ENCODE results near the gene ZNF638. TPM values are rescaled to one million over a fixed set of nuclear protein-coding genes. Genes with fewer than 3 reads are reported as not detected.
"Not testable (repeated sequence)": the region's sequence is repeated elsewhere in the genome, so short reads cannot be mapped to it uniquely, and the experiment has no call there.

ZNF638 gene
- polyA plus RNA-seq, 12 donors = 71.9 to 162 (median 110) TPM; not detected in 1

DNA sequence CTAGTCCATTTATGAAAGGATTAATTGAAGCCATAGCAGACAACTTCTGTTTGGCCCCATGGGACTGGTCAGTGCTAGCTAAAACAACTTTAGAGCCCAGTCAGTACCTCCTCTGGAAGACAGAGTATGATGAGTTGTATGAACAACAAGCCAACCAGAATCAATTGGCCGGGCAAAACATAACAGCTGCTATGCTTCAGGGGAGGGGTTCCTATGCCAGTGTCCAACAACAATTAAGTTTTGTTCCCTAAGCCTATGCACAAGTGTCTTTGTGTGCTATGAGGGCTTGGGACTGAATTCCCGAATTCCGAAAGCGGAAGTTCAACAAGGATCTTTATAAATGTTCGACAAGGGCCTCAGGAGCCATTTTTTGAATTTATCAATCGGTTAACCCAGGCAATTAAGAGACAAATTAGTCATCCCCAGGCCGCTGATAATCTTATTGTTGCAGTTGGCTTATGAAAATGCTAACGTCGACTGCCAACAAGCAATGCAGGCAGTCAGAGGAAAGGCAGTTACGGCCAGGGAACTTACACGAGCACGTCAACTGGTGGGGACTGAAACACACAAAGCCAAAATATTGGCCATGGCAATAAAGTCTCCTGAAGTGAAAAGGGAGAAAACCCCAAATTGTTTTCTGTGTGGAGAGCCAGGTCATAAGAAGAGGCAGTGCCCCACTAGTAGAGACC is 57.9 kb downstream of the ZNF638 start:
- peak; percentile 10 for DNase-seq

GRCh38 chr2:71393216-71393615 is 61.6 kb downstream of the ZNF638 start:
- no peak for DNase-seq

- DNase-seq = no peak
Observed at GRCh38 chr2:71395471-71395870, 63.9 kb downstream of the ZNF638 start.

GRCh38 chr2:71402427-71402826 is 70.8 kb downstream of the ZNF638 start:
- DNase-seq = no peak

- no peak for DNase-seq
Observed at GRCh38 chr2:71409611-71410010, 78.0 kb downstream of the ZNF638 start.

GRCh38 chr2:71410696-71411095 is 79.1 kb downstream of the ZNF638 start:
- DNase-seq = no peak

DNA sequence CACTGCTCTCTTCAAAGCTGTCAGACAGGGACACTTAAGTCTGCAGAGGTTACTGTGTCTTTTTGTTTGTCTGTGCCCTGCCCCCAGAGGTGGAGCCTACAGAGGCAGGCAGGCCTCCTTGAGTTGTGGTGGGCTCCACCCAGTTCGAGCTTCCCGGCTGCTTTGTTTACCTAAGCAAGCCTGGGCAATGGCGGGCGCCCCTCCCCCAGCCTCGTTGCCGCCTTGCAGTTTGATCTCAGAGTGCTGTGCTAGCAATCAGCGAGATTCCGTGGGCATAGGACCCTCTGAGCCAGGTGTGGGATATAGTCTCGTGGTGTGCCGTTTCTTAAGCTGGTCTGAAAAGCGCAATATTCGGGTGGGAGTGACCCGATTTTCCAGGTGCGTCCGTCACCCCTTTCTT is 85.3 kb downstream of the ZNF638 start:
- DNase-seq = not testable (repeated sequence)

DNA sequence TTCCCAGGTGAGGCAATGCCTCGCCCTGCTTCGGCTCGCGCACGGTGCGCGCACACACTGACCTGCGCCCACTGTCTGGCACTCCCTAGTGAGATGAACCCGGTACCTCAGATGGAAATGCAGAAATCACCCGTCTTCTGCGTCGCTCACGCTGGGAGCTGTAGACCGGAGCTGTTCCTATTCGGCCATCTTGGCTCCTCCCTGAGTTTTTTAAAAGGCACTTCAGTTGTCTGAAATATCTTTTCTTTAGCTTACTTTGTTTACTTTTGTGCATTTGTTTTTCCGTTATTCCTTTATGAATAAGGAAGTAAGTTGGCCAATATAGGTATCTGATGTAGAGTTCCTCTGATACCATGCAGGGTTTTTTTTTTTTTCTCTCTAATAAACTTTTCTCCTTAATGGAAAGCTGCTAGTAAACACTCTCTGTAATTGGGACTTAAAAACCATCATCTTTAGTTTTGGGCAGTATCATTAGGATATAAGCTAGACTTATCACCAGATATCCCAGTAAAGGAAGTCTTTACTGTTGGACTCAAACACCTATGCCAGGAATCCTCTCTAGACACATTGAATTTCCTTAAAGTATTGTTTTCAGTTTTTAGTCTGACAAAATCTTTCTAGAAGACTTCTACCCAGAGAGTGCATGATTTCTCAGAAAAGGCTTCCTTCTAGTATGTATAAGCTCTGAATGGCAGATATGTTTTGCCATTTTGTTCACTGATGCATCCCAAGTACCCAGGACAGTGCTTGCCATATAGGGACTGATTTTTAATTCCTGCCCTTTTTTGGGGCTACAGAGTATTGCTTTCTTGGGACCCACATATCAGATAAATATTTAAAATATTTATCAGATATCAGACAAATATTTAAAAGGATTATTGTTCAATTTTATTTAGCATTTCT is 86.0 kb downstream of the ZNF638 start:
- DNase-seq = no peak

- no peak for DNase-seq
Observed at GRCh38 chr2:71419145-71419544, 87.6 kb downstream of the ZNF638 start.

DNA sequence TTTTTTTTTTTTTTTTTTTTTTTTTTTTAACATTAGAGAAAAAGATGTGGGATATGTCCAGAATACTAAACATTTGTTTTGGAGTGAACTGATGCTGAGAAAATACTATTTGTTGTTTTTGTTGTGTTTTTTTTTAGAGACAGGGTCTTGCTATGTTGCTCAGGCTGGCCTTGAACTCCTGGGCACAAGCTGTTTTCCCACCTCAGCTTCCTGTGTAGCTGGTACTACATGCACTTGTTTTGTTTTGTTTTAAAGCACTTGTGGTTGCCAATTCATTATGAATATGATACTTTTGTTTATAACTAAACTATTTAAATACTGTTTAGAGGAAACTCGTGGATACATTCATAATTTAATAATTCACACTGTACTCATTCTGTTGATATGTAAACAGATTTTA is 88.4 kb downstream of the ZNF638 start:
- no peak for DNase-seq

DNA sequence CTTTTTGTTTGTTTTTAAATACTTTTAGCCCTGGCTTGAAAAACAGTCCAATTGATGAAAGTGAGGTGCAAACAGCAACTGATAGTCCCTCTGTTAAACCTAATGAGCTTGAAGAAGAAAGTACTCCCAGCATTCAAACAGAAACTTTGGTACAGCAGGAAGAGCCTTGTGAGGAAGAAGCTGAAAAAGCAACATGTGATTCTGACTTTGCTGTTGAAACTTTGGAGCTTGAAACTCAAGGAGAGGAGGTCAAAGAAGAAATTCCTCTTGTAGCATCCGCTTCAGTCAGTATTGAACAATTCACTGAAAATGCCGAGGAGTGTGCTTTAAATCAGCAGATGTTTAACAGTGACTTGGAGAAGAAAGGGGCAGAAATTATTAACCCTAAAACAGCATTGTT is 91.2 kb downstream of the ZNF638 start:
- no peak for DNase-seq

DNA sequence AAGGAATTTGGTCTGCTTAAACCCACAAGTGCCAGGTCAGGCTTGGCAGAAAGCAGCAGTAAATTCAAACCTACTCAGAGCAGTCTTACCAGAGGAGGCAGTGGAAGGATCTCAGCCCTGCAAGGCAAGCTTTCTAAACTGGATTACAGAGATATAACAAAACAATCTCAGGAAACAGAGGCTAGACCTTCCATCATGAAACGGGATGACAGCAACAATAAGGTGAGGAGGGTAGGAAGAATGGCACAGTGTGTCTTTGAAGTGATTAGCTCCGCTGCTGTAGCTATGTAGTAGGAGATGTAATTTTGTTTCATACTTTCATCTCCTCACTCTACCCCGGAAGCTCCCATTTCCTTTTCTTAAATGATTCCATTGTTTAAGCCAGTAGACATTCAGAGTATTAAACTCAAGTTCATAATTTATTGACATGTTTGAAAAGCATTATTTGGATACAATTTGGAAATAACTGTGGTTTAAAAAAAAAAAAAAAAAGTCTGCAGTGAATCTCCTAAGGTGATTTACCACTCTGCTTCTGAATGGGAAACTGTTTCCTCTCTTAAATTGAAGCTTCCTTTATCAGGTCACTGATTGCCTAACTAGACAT is 92.3 kb downstream of the ZNF638 start:
- DNase-seq = no peak

- no peak for DNase-seq
Observed at GRCh38 chr2:71426721-71427120, 95.1 kb downstream of the ZNF638 start.

DNA sequence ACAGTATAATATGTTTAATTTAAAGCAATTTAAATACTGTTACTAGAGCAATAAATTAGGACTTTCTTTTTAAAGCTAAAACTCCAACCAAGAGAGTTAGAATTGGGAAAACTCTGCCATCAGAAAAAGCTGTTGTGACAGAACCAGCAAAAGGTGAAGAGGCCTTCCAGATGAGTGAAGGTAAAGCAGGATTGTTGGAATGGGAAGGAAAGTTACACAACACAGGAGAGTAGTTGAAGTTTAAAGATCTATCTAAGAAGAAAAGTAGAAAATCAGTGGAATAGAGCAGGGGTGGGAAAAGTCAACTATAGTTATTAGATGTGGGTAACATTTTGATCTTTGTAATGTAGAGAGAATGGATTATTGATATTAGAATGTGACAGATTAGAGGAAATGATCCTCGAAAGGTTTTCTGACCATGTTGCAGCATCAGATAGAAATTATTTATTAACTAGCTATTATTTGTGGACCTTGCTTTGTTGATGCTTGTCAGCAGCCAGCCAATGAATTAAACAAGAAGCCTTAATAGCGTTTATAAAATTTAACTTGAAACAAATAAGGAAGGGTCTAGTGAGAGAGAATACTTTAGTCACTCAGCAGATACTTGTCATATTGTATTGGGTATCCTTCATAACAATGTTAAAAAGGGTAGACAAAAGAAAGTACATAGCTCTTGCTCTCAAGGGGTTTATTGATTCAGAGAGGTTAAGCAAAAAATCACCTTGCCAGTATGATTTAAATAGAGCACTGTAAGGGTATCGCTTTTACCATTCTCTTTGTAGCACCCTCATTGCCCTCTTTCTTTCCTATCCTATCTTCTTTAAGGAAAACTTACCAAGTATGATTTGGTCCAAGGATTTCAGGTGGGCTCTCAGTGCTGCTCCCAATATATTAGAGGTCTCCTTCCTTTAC is 97.1 kb downstream of the ZNF638 start:
- no peak for DNase-seq

DNA sequence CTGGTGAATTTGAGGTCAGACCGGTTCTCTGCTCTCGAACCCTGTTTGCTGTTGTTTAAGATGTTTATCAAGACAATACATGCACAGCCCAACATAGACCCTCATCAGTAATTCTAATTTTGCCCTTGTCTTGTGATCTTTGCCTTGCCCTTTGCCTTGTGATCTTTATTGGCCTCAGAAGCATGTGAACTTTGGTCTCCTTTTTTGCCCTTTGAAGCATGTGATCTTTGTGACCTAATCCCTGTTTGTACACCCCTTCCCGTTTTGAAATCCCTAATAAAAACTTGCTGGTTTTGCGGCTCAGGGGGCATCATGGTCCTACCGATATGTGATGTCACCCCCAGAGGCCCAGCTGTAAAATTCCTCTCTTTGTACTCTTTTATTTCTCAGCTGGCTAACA is 113.6 kb downstream of the ZNF638 start:
- DNase-seq = not testable (repeated sequence)

- DNase-seq = no peak
Observed at GRCh38 chr2:71446505-71446904, 114.9 kb downstream of the ZNF638 start.

DNA sequence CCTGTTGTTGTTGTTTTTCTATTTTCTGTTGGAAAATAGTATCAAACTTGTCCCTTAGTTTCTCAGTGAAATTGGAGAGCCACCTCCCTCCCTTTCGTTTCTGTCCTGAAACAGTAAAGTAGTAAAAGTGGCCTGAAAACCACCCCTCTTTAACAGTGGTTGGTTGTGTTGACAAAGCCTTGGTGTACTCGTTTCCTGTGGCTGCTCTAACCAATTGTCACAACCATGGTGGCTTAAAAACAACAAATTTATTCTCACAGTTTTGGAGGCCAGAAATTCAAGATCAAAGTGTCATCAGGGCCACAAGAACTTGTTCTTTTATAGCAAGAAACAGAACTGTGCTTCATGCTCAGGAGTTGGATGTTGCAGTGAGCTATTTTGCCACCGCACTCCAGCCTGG is 117.8 kb downstream of the ZNF638 start:
- DNase-seq = no peak

DNA sequence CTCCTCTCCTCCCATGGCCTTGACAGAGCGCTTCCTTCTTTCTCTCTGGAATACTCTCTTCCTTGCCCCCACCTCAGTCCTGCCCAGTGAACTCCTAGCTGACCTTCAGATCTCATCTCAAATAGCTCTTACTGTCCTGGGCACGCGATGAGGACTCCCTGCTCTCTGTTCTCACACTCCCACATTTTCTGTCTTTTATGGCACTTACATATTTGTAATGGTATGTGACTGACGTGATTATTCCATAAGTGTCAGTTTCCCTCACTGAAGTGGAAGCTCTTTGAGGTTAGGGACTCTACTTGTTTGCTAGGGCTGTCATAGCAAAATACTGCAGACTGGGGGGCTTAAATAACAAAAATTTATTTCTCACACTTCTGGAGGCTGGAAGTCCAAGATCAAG is 120.1 kb downstream of the ZNF638 start:
- no peak for DNase-seq

GRCh38 chr2:71452565-71452964 is 121.0 kb downstream of the ZNF638 start:
- DNase-seq = no peak

DNA sequence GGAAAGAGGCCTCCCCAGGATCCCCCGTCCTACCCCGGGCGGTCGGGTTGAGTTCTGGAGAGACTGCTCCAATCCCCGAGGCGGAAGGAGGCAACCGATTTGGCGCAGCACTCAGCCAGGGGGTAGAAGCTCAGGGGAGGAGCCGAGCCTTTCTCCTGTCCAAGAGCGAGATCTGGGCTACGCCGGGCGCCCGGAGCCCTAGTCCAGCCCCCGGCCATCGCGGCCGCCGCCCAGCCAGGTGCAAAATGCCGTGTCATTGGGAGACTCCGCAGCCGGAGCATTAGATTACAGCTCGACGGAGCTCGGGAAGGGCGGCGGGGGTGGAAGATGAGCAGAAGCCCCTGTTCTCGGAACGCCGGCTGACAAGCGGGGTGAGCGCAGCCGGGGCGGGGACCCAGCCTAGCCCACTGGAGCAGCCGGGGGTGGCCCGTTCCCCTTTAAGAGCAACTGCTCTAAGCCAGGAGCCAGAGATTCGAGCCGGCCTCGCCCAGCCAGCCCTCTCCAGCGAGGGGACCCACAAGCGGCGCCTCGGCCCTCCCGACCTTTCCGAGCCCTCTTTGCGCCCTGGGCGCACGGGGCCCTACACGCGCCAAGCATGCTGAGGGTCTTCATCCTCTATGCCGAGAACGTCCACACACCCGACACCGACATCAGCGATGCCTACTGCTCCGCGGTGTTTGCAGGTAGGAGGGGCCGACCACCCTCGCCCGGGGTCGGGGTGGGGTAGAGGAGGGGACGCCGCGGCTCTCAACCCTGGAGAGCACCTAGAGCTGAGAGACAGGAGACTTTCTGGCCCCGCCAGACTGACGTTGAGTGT is 122.0 kb downstream of the ZNF638 start, which contains the start of gene DYSF:
TSS of gene DYSF (plus strand) at position 158 of the 817 bp plus-strand sequence.
- DNase-seq = peak; percentile 52

All from muscle of arm (tissue), 12 donors.